IMR-90 (cell line): ENCODE data around the gene SPATA2L. TPM values are rescaled to one million over a fixed set of nuclear protein-coding genes. Genes with fewer than 3 reads are reported as not detected.

Experiments
- ATAC-seq: fragments of 200-7000 bp; cut with Tn5 transposase; 2 replicates; pipeline ENCODE4 v1.9.1; 2020; ENCODE audit warnings: low read depth, mild to moderate bottlenecking, moderate library complexity
- BruUV-seq: library from RNA; stranded (reverse); fragments of 400-500 nt; replicated peaks from 2 replicates; lab custom pipeline; 2021; lab: Mats Ljungman, UMichigan
- CTCF ChIA-PET: fragments of 300-600 bp; formaldehyde crosslinking; extraction: SDS; loops from one replicate; lab custom pipeline; 2021; ENCODE audit warnings: antibody characterized with exemption; lab: Yijun Ruan, JAX
- POLR2A ChIA-PET: fragments of 300-600 bp; sonication (Branson Sonifier 250); formaldehyde crosslinking; loops from one replicate; lab custom pipeline; 2022; ENCODE audit warnings: antibody characterized with exemption; ENCODE audit not compliant: unreplicated experiment; lab: Charles Lee
- DNase-seq: peaks from one replicate; pipeline ENCODE4 v3.0.0; 2013
- H2AFZ ChIP-seq: replicated peaks from 2 replicates; pipeline ENCODE3; 2013; ENCODE audit warnings: low read length, mild to moderate bottlenecking; ENCODE audit not compliant: poor library complexity
- H2AK5ac ChIP-seq: 2 replicates; pipeline ENCODE4 v1.6.1; 2013; ENCODE audit warnings: low read depth, low read length, inconsistent platforms
- H2AK9ac ChIP-seq: replicated peaks from 2 replicates; pipeline ENCODE3; 2013; ENCODE audit warnings: mild to moderate bottlenecking, low read depth, low read length, moderate library complexity; ENCODE audit not compliant: poor library complexity
- H2BK120ac ChIP-seq: 2 replicates; pipeline ENCODE4 v1.6.1; 2013; ENCODE audit warnings: low read depth, low read length, inconsistent platforms
- H2BK15ac ChIP-seq: 3 replicates; pipeline ENCODE4 v1.6.1; 2013; ENCODE audit warnings: low read depth, low read length, inconsistent platforms
- H2BK20ac ChIP-seq: 2 replicates; pipeline ENCODE4 v1.6.1; 2013; ENCODE audit warnings: low read depth, mild to moderate bottlenecking, inconsistent platforms, low read length, moderate library complexity
- H2BK5ac ChIP-seq: 2 replicates; pipeline ENCODE4 v1.6.1; 2013; ENCODE audit warnings: mild to moderate bottlenecking, low read depth, low read length, inconsistent platforms; ENCODE audit not compliant: poor library complexity, severe bottlenecking
- H3K14ac ChIP-seq: replicated peaks from 2 replicates; pipeline ENCODE4 v1.6.1; 2013; ENCODE audit warnings: low read depth, low read length, inconsistent platforms
- H3K18ac ChIP-seq: 2 replicates; pipeline ENCODE4 v1.6.1; 2013; ENCODE audit warnings: low read depth, low read length, control low read depth
- H3K23ac ChIP-seq: 2 replicates; pipeline ENCODE4 v1.6.1; 2013; ENCODE audit warnings: low read depth, low read length, inconsistent platforms
- H3K27ac ChIP-seq: 2 replicates; pipeline ENCODE4 v1.5.1; 2013; ENCODE audit warnings: mild to moderate bottlenecking, control low read depth, low read length; ENCODE audit not compliant: insufficient read depth
- H3K27me3 ChIP-seq: 2 replicates; pipeline ENCODE4 v1.6.1; 2013; ENCODE audit warnings: low read length; ENCODE audit not compliant: control insufficient read depth, insufficient read depth
- H3K36me3 ChIP-seq: 2 replicates; pipeline ENCODE4 v1.6.1; 2013; ENCODE audit warnings: low read length, mixed read lengths; ENCODE audit not compliant: control insufficient read depth, insufficient read depth
- H3K4ac ChIP-seq: 2 replicates; pipeline ENCODE4 v1.6.1; 2013; ENCODE audit warnings: low read depth, low read length, inconsistent platforms
- H3K4me1 ChIP-seq: 2 replicates; pipeline ENCODE4 v1.6.1; 2013; ENCODE audit warnings: low read length, mixed read lengths; ENCODE audit not compliant: control insufficient read depth, insufficient read depth
- H3K4me2 ChIP-seq: 2 replicates; pipeline ENCODE4 v1.6.1; 2013; ENCODE audit warnings: low read depth, mild to moderate bottlenecking, control low read depth, low read length, moderate library complexity
- H3K4me3 ChIP-seq: 2 replicates; pipeline ENCODE4 v1.5.1; 2013; ENCODE audit warnings: low read depth, mild to moderate bottlenecking, control low read depth, low read length, moderate library complexity; ENCODE audit not compliant: insufficient read depth
- H3K56ac ChIP-seq: 2 replicates; pipeline ENCODE4 v1.6.1; 2013; ENCODE audit warnings: low read length, inconsistent platforms; ENCODE audit not compliant: insufficient read depth; ENCODE audit errors: extremely low read depth
- H3K79me1 ChIP-seq, 2 experiments: 2 replicates each; pipeline ENCODE4 v1.6.1; 2013; ENCODE audit warnings: low read length in 2 of 2, inconsistent platforms in 1 of 2, low read depth in 1 of 2
- H3K9ac ChIP-seq: 2 replicates; pipeline ENCODE4 v1.6.1; 2013; ENCODE audit warnings: low read depth, low read length, control low read depth
- H3K9me1 ChIP-seq: 2 replicates; pipeline ENCODE4 v1.6.1; 2013; ENCODE audit warnings: low read length, inconsistent platforms; ENCODE audit not compliant: insufficient read depth
- H3K9me3 ChIP-seq: 2 replicates; pipeline ENCODE4 v1.6.1; 2013; ENCODE audit warnings: low read length; ENCODE audit not compliant: control insufficient read depth, insufficient read depth
- H4K20me1 ChIP-seq: 2 replicates; pipeline ENCODE4 v1.6.1; 2013; ENCODE audit warnings: low read length, inconsistent platforms; ENCODE audit not compliant: insufficient read depth
- H4K5ac ChIP-seq: 2 replicates; pipeline ENCODE4 v1.6.1; 2013; ENCODE audit warnings: mild to moderate bottlenecking, low read depth, low read length, control low read depth
- H4K8ac ChIP-seq, 2 experiments: 2 replicates each; pipeline ENCODE4 v1.6.1; 2013; ENCODE audit warnings: low read depth in 2 of 2, low read length in 2 of 2, control low read depth in 1 of 2, inconsistent platforms in 1 of 2
- H4K91ac ChIP-seq: 2 replicates; pipeline ENCODE4 v1.6.1; 2013; ENCODE audit warnings: low read depth, low read length, inconsistent platforms; ENCODE audit not compliant: insufficient read depth
- CEBPB ChIP-seq: IDR thresholded peaks from 2 replicates; pipeline ENCODE4 v1.6.1; 2012; ENCODE audit warnings: low read depth, low read length, improper control_type of control experiment
- CHD1 ChIP-seq: IDR thresholded peaks from 2 replicates; pipeline ENCODE4 v1.6.1; 2012; ENCODE audit warnings: low read depth, low read length, improper control_type of control experiment
- ELK1 ChIP-seq: fragments of 150-350 bp; IDR thresholded peaks from 2 replicates; pipeline ENCODE4 v1.6.1; 2016; ENCODE audit warnings: low read depth, mild to moderate bottlenecking, low read length, moderate library complexity, borderline replicate concordance
- FOS ChIP-seq: fragments of 150-350 bp; IDR thresholded peaks from 2 replicates; pipeline ENCODE4 v1.6.1; 2016; ENCODE audit warnings: low read depth, low read length
- MAZ ChIP-seq: IDR thresholded peaks from 2 replicates; pipeline ENCODE4 v1.6.1; 2012; ENCODE audit warnings: low read depth, mild to moderate bottlenecking, low read length, improper control_type of control experiment, moderate library complexity, borderline replicate concordance
- MXI1 ChIP-seq: IDR thresholded peaks from 2 replicates; pipeline ENCODE4 v1.6.1; 2012; ENCODE audit warnings: low read depth, mild to moderate bottlenecking, low read length, moderate library complexity, borderline replicate concordance
- POLR2A ChIP-seq: IDR thresholded peaks from 2 replicates; pipeline ENCODE4 v1.6.1; 2012; ENCODE audit warnings: mild to moderate bottlenecking, low read depth, low read length
- RAD21 ChIP-seq: IDR thresholded peaks from 2 replicates; pipeline ENCODE4 v1.6.1; 2012; ENCODE audit warnings: low read length, improper control_type of control experiment
- RCOR1 ChIP-seq: IDR thresholded peaks from 2 replicates; pipeline ENCODE4 v1.6.1; 2012; ENCODE audit warnings: mild to moderate bottlenecking, low read length, improper control_type of control experiment; ENCODE audit not compliant: insufficient replicate concordance
- RFX5 ChIP-seq: IDR thresholded peaks from 2 replicates; pipeline ENCODE4 v1.8.0; 2012; ENCODE audit warnings: low read depth, mild to moderate bottlenecking, low read length, moderate library complexity
- SMC3 ChIP-seq: fragments of 150-350 bp; IDR thresholded peaks from 2 replicates; pipeline ENCODE4 v1.6.1; 2016; ENCODE audit warnings: low read depth, mild to moderate bottlenecking, antibody characterized with exemption, low read length, moderate library complexity
- WGBS, 2 experiments: methylation state at CpG; one replicate each; pipeline versions ENCODE4 v1.1.5 to v1.1.7; 2013; ENCODE audit warnings: missing lambda C conversion rate in 2 of 2; ENCODE audit not compliant: insufficient read length in 1 of 2; ENCODE audit errors: extremely low coverage in 2 of 2; 5-methylcytosine and 5-hydroxymethylcytosine counted together
- dilution Hi-C: fragments of 300-500 bp; cut with HindIII; formaldehyde crosslinking; loops from one replicate; pipeline ENCODE4 v1.14.3; 2018; ENCODE audit warnings: low sequenced_read_pairs; ENCODE audit not compliant: unreplicated experiment
- in situ Hi-C: fragments of 300-500 bp; cut with MboI; formaldehyde crosslinking; loops from 3 replicates; pipeline ENCODE4 v1.14.3; 2019; ENCODE audit warnings: low sequenced_read_pairs, inconsistent platforms, mixed read lengths
- intact Hi-C: fragments of 100-400 bp; cut with micrococcal nuclease; formaldehyde crosslinking; loops from 2 replicates; pipeline ENCODE4 v1.10.0; 2022
- polyA plus RNA-seq, 3 experiments: library from polyadenylated mRNA; depleted of rRNA; stranded (reverse); fragments of >200 nt; gene quantifications; 2 replicates each; pipeline ENCODE4 v1.2.3, GENCODE V29; 2012; ENCODE audit warnings: low replicate concordance in 1 of 3
- total RNA-seq: library from RNA; depleted of rRNA; stranded (reverse); fragments of >200 nt; gene quantifications from 2 replicates; pipeline ENCODE4 v1.2.3, GENCODE V29; 2012
- TF ChIP-seq, protein P1 (sequence below): fragments of 150-350 bp; IDR thresholded peaks from 2 replicates; pipeline ENCODE4 v1.6.1; 2017; ENCODE audit warnings: mild to moderate bottlenecking, antibody characterized with exemption, low read length, low read depth

The SPATA2L gene
- total and polyA plus RNA-seq, 2 of the 4 experiments (the other 2 are of a cell fraction) = 4.8 to 6.9 TPM

- H3K56ac ChIP-seq = no peak overlapping the region
- ChIA-PET CTCF (no interaction called here), POLR2A (no interaction called here)
- no peak overlapping the region for H3K14ac ChIP-seq
- H4K8ac ChIP-seq = no peak overlapping the region
- H3K4me2 ChIP-seq = no peak overlapping the region
- no peak overlapping the region for H2BK20ac ChIP-seq
- 96% methylated on average over 11 of the region's 15 CpGs; no CpG with 5 or more reads in 1 of the 2 experiments for WGBS, 2 experiments
- peaks cover 30% of the 10 kb centered on the region for H3K36me3 ChIP-seq
- no peaks in the 10 kb centered on the region for H3K4me1 ChIP-seq
- H3K27ac ChIP-seq = no peak overlapping the region
- H2BK5ac ChIP-seq = no peak overlapping the region
- DNase-seq = no peak
- H3K4ac ChIP-seq = no peak overlapping the region
- dilution Hi-C loops = no loop called here
- H2AK9ac ChIP-seq = no peak overlapping the region
- 0 out of 2 replicates have a peak, but pooled peaks cover 4% of the 10 kb centered on the region for H4K20me1 ChIP-seq
- H3K9ac ChIP-seq = no peak overlapping the region
- H3K79me1 ChIP-seq = no peaks in the 10 kb centered on the region; a peak in 1 of 4 replicates
- no peak for TF ChIP-seq RAD21
- TF ChIP-seq MAZ = no peak
- no peak for TF ChIP-seq MXI1
- no peak for TF ChIP-seq RCOR1
- TF ChIP-seq, protein P1, sequence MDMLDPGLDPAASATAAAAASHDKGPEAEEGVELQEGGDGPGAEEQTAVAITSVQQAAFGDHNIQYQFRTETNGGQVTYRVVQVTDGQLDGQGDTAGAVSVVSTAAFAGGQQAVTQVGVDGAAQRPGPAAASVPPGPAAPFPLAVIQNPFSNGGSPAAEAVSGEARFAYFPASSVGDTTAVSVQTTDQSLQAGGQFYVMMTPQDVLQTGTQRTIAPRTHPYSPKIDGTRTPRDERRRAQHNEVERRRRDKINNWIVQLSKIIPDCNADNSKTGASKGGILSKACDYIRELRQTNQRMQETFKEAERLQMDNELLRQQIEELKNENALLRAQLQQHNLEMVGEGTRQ = no peak
- no peak for TF ChIP-seq ELK1
- TF ChIP-seq RFX5 = no peak
- TF ChIP-seq FOS = no peak
- no peak for TF ChIP-seq CEBPB
- no peak for TF ChIP-seq CHD1
- no peak for TF ChIP-seq POLR2A
- no peak for TF ChIP-seq SMC3
- H2BK15ac ChIP-seq = no peak overlapping the region
- no peak overlapping the region for H4K5ac ChIP-seq
- no peak overlapping the region for H3K18ac ChIP-seq
- H3K9me1 ChIP-seq = no peaks in the 10 kb centered on the region
- H2AFZ ChIP-seq = no peak overlapping the region
- no peaks in the 10 kb centered on the region for H3K9me3 ChIP-seq
- H3K27me3 ChIP-seq = no peaks in the 10 kb centered on the region
- BruUV-seq = no TSS peak
- H4K91ac ChIP-seq = no peak overlapping the region
- in situ Hi-C loops = no loop called here
- H3K4me3 ChIP-seq = no peak overlapping the region
- ATAC-seq = no peak
- H3K23ac ChIP-seq = no peak overlapping the region
- no peak overlapping the region for H2BK120ac ChIP-seq
- H2AK5ac ChIP-seq = no peak overlapping the region
- intact Hi-C loops = no loop called here
These were observed 44.5 kb upstream of the SPATA2L start for GRCh38 chr16:89746043-89746442.
